Activated T-cell treated with anti-CD3 and anti-CD28 coated beads for 24 hours (primary cell): ENCODE results near the gene CARS2.

Experiments used
- DNase-seq: peaks from one replicate; pipeline ENCODE4 v3.0.0-alpha.2; 2020; ENCODE audit warnings: low read depth

The CARS2 gene

GRCh38 chr13:110651726-110652230, 54.1 kb downstream of the CARS2 start:
- DNase-seq = no peak

DNA sequence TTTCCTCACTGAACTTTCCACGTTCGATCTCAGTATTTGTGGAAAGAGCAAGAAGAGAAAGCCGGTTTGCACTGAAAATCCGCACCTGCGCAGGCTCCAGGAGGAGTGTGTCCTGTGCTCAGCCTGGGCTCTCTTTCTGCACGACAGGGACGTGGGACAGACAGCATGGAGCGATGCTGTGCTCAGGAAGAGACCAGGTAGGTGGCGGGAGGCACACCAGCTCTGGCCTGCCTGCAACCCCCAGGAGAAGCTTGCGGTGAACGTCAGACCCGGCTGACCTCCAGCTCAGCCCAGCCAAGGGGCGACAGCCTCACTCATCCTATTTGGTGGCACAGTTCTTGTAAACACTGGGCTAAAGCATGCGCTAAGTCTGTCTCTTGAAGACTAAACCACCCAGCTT, 54.6 kb downstream of the CARS2 start:
- DNase-seq = no peak

DNA sequence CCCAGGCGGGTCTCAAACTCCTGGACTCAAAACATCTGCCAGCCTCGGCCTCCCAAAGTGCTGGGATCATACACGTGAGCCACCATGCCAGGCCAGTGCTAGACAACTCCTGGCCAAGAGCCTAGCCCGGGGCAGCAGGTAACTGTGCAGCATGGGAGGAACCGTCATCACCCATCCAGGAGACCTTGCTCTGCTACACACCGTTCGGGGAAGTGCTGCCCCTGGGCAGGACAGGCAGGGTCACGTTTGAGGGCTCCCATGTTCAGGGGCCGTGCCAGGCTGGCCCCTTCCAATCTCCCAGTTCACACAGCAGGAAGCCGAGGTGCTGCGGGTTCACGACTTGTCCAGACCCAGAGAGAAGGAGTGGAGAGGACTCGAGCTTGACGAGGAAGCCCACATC, 55.5 kb downstream of the CARS2 start:
- no peak for DNase-seq

GRCh38 chr13:110649551-110649950, 56.4 kb downstream of the CARS2 start:
- no peak for DNase-seq

GRCh38 chr13:110648848-110649421, 57.0 kb downstream of the CARS2 start:
- DNase-seq = no peak

DNA sequence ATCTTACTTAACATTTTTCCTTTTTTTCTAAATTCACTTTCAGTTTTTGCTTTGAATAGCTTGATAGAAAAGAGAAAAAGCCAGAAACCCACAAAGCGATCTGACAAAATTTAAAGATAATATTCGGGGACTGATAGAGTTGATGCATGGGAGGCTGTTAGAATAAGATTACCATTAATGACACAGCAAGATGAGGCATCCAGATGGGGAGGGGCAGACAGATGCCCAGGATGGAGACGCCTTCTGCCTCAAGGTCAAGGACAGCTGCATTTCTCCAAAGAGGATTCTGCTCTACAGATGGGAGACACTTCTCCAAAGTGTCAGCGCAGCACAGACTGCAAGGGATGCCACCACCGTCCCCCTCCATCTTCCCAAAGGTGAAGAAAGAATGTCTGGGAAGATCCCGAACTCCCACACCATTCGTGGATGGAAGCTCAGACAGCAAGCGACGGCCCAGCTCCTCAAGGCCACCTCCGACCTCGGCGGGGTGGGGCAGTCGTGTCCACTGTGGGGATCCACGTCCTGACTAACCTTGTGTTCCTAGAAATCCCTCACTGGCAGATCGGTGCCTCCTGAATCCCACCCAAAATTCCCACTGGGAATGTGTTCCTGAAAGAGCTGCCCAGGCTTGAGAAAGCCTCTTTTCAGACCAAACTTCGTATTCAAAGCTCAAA, 57.6 kb downstream of the CARS2 start:
- DNase-seq = no peak

DNA sequence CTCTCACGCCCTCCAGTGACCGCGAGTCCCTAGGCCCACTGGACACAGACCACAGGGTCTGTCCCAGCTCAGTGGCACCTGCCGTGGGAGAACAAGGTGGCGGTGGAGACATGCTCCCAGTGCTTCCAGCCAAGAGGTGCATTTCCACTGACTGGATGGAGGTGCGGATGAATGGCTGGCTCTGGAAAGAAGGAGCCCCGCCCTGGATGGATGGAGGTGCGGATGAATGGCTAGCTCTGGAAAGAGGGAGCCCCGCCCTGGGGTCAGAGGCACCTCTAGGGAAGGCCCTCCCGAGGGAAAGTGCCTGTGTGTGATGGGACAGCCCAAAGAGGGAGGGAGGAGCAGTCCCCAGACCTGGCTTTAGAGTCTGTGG, 58.6 kb downstream of the CARS2 start:
- no peak for DNase-seq

DNA sequence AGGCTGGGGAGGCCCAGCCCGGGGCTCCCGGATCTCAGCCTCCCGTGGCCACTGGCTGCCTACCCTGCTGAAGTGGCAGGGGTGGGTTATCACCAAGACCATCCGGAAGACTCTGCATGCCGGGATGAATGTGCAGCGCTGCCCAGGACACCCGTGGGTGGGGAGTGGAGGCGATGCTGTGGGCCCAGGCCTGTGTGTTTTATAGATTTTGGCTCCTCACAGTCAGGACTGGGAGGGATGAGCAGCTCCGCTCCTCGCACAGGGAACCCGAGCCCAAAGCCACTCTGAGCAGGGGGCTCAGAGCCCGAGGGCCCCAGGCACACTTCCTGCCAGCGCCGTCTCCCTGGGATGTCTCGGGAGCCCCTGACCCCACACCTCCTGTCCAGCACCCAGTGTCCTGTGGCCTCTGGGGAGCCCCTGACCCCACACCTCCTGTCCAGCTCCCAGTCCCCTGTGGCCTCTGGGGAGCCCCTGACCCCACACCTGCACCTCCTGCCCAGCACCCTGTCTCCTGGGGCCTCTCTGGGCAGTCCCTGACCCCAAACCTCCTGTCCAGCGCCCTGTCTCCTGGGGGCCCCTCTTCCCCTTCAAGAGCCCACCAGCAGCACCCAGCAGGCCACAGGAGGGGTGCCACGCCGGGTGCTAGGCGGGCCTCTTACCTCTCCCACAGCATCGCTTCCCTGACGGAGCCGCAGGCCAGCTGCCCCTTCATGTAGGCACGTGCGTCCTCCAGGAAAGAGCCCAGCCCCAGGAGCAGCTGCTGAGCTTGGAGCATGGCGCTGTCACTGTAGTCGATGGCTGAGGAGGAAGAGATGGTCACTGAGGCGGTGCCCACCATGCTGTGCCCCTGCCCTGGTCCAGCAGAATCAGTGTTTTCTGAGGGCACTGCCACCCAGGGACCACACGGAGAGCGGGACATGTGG, 59.2 kb downstream of the CARS2 start:
- DNase-seq = no peak

- DNase-seq = no peak
Observed at GRCh38 chr13:110645750-110646149, 60.2 kb downstream of the CARS2 start.

GRCh38 chr13:110644892-110645521, 60.9 kb downstream of the CARS2 start:
- no peak for DNase-seq

DNA sequence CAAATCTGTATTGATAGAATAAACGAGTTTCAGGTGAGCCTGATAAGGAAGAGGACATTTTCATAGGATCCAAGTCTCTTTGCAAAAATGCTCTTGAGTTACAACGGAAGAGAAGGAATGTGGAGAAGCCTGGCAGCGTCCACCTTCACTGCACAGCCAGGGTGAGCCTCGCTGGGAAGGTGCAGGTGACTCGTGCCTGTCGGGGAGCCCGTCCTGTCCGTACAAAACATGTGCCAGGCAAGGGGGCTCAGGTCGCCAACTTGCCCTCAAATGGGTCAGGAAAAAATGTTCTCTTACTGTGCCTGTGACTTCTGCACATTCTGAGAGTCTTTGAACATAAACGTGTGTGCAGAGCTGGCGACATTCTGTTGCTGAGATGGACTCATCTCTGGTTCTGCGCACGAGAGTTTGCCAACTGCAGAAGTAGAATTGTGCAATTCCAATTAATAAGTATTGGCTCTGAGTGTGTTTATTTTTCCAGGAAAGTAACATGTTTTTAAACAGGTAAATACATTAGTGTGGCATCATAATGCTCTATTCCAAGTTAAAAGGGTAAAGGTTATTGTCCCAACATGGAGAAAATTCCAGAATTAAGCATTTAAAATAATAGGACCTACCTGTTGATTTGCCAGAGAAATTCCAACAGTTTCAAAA, 62.0 kb downstream of the CARS2 start:
- no peak for DNase-seq

- no peak for DNase-seq
Observed at GRCh38 chr13:110643324-110643723, 62.6 kb downstream of the CARS2 start.

DNA sequence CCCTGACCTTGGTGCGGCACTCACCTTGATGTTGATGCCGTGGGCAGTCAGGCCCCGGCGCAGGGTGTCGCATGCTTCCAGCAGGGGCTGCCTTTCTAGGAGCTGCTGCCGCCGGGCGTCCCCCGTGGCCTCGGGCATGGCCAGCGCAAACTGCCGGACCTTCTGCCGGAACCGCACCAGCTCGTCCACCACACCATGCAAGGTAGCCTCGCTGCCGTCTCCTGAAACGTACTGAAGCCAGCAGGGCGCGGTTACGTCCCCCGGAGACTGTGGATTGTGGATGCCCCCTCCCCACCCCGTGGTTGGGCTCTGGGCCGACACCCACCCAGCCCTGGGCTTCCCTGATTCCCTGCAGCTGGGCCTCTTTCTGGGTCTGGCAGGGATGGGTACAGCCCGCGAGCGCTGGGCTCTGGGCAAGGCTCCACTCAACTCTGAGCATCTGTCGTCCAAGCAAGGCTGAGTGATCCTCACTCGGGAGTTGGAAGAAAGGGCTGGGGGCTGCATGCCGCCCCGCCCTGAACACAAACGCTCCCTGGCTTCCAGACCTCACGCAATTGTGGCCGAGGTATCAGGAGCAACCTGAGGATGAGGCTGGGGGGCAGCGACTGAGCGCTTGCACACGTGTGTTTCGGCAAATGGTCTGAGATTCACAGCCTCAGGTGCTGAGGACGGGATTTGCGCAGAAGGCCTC, 63.5 kb downstream of the CARS2 start:
- no peak for DNase-seq

GRCh38 chr13:110641055-110642015, 64.6 kb downstream of the CARS2 start:
- no peak for DNase-seq

GRCh38 chr13:110640591-110641029, 65.3 kb downstream of the CARS2 start:
- no peak for DNase-seq

DNA sequence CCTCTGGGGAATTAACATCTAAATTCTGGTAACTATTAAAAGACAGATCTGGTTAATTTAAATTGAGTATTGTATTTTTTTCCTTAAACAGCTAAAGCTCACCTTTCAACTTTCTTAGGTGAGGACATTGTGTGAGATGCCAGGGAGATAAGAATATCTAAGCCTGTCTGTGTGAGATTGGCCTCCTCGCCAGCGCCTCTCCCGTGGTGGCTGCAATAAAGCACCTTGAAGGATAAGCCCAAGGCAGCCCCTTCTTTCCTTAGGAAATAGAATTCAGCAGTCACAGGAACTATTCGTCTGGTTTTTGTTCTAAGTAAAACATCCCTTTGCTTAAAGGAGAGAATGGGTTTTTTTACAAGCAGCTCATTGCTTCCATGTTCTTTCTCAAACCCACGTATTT, 66.0 kb downstream of the CARS2 start:
- DNase-seq = no peak

GRCh38 chr13:110638814-110639806, 66.8 kb downstream of the CARS2 start:
- DNase-seq = no peak

DNA sequence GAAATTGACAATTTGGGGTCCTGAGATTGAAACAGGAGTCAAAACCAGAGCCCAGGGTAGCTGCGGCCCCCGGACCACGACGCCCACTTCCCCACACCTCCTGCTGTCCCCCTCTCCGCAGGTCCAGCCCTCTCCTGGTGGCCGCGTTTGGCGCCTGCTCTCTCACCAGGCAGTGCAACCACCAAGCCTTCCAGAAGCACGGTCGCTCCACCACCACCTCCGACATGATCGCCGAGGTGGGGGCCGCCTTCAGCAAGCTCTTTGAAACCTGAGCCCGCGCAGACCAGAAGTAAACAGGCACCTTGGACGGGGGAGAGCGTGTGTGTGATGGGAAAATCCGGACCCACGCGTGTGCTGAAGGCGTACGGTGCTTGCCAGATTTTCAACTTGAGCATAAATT, 67.7 kb downstream of the CARS2 start:
- DNase-seq = no peak

- DNase-seq = no peak
Observed at GRCh38 chr13:110637747-110638146, 68.2 kb downstream of the CARS2 start.
